ENCODE data around the gene C12orf76.
"Not testable (repeated sequence)": the region's sequence is repeated elsewhere in the genome, so short reads cannot be mapped to it uniquely, and the experiment has no call there.

The C12orf76 gene

DNA sequence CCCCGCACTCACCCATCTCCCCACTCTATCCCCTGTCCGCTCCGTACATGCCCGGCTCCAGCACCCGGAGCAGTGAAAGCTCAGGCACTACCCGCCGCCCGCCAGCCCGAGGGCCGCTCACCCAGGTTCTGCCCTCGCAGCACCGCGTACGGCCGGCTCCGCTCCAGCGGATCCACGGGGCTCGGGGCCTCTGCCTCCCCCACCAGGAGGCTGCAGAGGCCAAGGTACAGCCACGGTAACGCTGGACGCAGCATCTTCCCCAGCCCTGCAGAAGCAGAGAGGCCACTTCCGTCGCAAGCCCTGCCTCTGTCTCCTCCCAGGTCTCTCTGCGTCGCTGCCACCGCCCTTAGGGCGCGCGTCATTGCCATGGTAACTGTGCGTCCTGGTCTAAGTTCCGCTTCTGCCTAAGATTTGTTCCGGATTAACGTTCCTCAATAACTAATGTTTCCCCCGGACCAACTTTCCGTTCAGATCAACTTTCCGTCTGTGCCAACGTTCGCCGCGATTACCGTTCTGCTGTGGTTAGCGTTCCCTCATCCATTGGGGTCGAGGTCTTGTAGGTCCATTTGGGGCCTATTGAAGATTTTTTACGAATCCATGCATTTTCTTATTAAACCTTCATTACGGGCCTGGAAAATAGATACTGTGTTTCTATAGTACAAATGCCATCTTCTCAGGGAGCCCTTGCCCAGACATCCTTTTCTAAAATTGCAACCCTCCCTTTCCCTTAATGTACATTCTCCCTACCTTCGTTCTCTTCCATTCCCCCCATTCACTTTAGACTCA is at the start of gene C12orf76:
Gene C12orf76 (minus strand): TSS at position 281 of the 786 bp plus-strand sequence. CDS start 27 bp downstream, at position 254.
- peak; percentile 92 for DNase-seq

- DNase-seq: no peak
Measured at GRCh38 chr12:110093631-110094311, 45.4 kb upstream of the C12orf76 start.

- no peak for DNase-seq
Measured at GRCh38 chr12:110091136-110091711, 42.9 kb upstream of the C12orf76 start.

DNA sequence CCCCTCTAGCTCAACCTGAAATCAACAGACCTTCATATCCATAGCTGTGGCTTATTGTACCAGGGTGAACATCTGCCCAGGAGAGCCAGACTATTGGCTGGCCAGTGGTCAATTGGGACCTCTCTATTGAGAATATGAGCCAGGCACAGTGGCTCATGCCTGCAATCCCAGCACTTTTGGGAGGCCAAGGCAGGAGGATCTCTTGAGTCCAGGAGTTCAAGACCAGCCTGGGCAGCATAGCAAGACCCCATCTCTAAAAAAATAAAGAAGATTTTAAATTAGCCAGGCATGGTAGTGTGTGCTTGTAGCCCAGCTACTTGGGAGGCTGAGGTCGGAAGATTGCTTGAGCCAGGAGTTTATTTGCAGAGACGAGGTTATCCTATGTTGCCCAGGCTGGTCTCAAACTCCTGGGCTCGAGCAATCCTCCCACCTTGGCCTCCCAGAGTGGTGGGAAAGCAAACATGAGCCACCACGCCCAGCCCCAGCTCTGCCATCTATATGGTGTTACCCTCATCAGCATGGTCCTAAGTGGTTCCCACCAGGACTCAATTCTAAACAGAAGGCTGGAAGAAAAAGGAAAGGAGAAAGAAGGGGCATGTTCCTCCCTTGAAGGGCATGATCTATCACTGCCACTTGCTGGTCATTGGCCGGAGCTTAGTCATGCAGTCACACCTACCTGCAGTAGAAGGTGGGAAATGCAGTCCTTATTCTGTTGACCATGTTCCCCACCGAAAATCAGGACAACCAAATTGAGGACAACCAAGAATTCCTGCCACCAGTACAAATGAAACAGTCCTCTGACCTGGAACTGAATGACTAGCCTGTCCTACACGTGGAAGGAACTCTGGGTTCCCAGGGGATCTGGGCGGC is 42.2 kb upstream of the C12orf76 start:
- DNase-seq: no peak

GRCh38 chr12:110088936-110089335 is 40.6 kb upstream of the C12orf76 start:
- DNase-seq: no peak

GRCh38 chr12:110088216-110088615 is 39.9 kb upstream of the C12orf76 start:
- DNase-seq: not testable (repeated sequence)

- no peak for DNase-seq
Measured at GRCh38 chr12:110084314-110085015, 36.1 kb upstream of the C12orf76 start.

GRCh38 chr12:110080410-110080809 is 32.1 kb upstream of the C12orf76 start:
- DNase-seq: no peak

DNA sequence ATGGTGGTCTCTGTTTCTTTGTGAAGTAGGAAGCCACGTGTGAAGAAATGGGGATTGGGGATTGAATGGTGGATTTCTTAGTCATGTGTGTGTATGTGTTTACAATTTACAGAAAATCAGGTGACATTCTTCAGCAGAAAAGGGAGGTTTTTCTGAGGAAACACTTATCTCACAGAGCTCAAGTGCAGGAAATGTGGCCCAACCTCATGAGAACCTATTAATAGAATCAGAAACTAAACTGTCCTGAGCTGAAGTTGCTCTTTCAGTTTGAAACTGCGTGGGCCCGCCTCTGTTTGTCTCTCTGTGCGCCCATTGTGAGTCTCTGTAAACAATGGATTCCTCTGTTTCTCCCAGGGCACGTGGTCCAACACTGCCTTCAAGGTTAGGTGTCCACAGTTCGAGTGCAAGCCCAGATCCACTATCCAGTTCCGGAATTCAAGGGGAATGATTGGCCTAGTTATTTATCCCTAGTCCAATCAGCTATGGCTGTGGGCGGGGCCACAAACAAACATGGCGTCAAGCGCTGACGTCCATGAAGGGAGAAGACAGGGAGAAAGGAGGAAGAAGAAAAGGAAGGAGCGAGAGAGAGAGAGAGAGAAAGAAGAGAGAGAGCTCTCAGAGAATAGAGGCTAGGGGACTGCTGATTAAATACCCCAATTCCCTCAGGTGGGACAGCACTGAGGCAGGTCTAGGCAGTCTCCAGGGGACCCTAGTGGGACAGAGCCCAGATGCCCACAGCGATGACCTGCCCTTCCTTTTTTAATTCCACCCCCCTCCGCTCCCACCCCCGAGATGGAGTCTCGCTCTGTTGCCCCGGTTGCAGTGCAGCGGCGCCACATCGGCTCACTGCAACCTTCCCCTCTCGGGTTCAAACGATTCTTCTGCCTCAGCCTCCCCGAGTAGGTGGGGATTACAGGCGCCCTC is 31.4 kb upstream of the C12orf76 start:
- DNase-seq: no peak

GRCh38 chr12:110077800-110078199 is 29.5 kb upstream of the C12orf76 start:
- no peak for DNase-seq

- DNase-seq: no peak
Measured at GRCh38 chr12:110075880-110076279, 27.6 kb upstream of the C12orf76 start.

- DNase-seq: no peak
Measured at GRCh38 chr12:110074089-110074488, 25.8 kb upstream of the C12orf76 start.

- DNase-seq: peak; percentile 29
Measured at GRCh38 chr12:110073049-110073831, 24.9 kb upstream of the C12orf76 start.

- not testable (repeated sequence) for DNase-seq
Measured at GRCh38 chr12:110072636-110073035, 24.3 kb upstream of the C12orf76 start.

GRCh38 chr12:110071967-110072366 is 23.6 kb upstream of the C12orf76 start:
- no peak for DNase-seq

- no peak for DNase-seq
Measured at GRCh38 chr12:110071504-110071903, 23.2 kb upstream of the C12orf76 start.

GRCh38 chr12:110068654-110069053 is 20.3 kb upstream of the C12orf76 start:
- no peak for DNase-seq

- DNase-seq: not testable (repeated sequence)
Measured at GRCh38 chr12:110068115-110068514, 19.8 kb upstream of the C12orf76 start.

GRCh38 chr12:110067531-110067930 is 19.2 kb upstream of the C12orf76 start:
- no peak for DNase-seq

- DNase-seq: no peak
Measured at GRCh38 chr12:110065540-110065939, 17.2 kb upstream of the C12orf76 start.

All from NCI-H1092 treated with DMSO at 0.1 percent for 48 hours (cell line).